Activated B cell treated with CpG ODN at 0.5 μM for 24 hours (primary cell): Measurements from ENCODE around the gene ZNF292. TPM values are rescaled to one million over a fixed set of nuclear protein-coding genes. Genes with fewer than 3 reads are reported as not detected.

ENCODE experiments used
- ATAC-seq: fragments of 200-7000 bp; cut with Tn5 transposase; one replicate; pipeline ENCODE4 v1.10.0; 2021; ENCODE audit warnings: low read depth, mild to moderate bottlenecking, moderate library complexity
- CTCF ChIA-PET: fragments of 350-600 bp; sonication (Branson Sonifier 250); formaldehyde crosslinking; loops from one replicate; lab custom pipeline; 2021; ENCODE audit warnings: antibody characterized with exemption; lab: Charles Lee
- POLR2A ChIA-PET: fragments of 350-600 bp; sonication (Branson Sonifier 250); formaldehyde crosslinking; loops from one replicate; lab custom pipeline; 2021; ENCODE audit warnings: antibody characterized with exemption; lab: Charles Lee
- DNase-seq: peaks from one replicate; pipeline ENCODE4 v3.0.0; 2022
- H3K27ac Mint-ChIP-seq: one replicate; pipeline ENCODE4 v1.8.0; 2020; ENCODE audit warnings: mixed read lengths
- H3K27me3 Mint-ChIP-seq: one replicate; pipeline ENCODE4 v1.8.0; 2021; ENCODE audit warnings: mixed read lengths
- H3K36me3 Mint-ChIP-seq: one replicate; pipeline ENCODE4 v1.8.0; 2021; ENCODE audit warnings: low read depth, mixed read lengths
- H3K4me1 Mint-ChIP-seq: one replicate; pipeline ENCODE4 v1.8.0; 2021; ENCODE audit warnings: mixed read lengths
- H3K4me3 Mint-ChIP-seq: one replicate; pipeline ENCODE4 v1.8.0; 2020; ENCODE audit warnings: mild to moderate bottlenecking, mixed read lengths
- H3K9me3 Mint-ChIP-seq: one replicate; pipeline ENCODE4 v1.8.0; 2020; ENCODE audit warnings: mixed read lengths
- intact Hi-C: fragments of 100-400 bp; cut with micrococcal nuclease; formaldehyde crosslinking; loops from one replicate; pipeline ENCODE4 v1.15.1; 2024
- total RNA-seq: library from RNA; stranded (reverse); gene quantifications from 2 replicates; pipeline ENCODE4 v1.2.3, GENCODE V29; 2022
- TF ChIP-seq, protein P1 (sequence below): fragments of 200-600 bp; IDR thresholded peaks from one replicate; pipeline ENCODE4 v1.8.0; 2022; ENCODE audit warnings: antibody characterized with exemption, mild to moderate bottlenecking

ZNF292 gene
- total RNA-seq, 1 donor from 2014 or later = 66.6 TPM

DNA sequence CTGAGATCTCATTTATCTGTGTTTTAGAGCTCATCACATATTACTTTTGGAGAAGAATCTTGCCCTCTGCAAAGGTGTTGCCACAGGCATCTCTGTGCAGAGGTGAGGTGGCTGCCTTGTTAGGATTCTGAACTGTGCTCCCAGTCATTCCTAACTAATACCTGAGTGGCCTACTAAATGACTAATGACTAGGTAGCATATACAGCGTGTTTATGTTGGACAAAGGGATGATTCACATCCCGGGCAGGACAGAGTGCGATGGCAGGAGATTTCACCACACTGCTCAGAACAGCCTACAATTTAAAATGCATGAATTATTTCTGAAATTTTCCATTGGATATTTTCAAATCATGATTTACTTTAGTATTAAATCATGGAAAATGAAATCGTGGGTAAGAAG lies 37.3 kb upstream of the ZNF292 start:
- Mint-ChIP-seq H3K27ac (no peak overlapping the region), H3K9me3 (peaks cover 2% of the 10 kb centered on the region), H3K27me3 (no peaks in the 10 kb centered on the region), H3K4me3 (no peak overlapping the region), H3K36me3 (no peaks in the 10 kb centered on the region), H3K4me1 (peaks cover 15% of the 10 kb centered on the region)
- ATAC-seq = no peak
- intact Hi-C loops = no loop called here
- DNase-seq = no peak
- TF ChIP-seq, protein P1, sequence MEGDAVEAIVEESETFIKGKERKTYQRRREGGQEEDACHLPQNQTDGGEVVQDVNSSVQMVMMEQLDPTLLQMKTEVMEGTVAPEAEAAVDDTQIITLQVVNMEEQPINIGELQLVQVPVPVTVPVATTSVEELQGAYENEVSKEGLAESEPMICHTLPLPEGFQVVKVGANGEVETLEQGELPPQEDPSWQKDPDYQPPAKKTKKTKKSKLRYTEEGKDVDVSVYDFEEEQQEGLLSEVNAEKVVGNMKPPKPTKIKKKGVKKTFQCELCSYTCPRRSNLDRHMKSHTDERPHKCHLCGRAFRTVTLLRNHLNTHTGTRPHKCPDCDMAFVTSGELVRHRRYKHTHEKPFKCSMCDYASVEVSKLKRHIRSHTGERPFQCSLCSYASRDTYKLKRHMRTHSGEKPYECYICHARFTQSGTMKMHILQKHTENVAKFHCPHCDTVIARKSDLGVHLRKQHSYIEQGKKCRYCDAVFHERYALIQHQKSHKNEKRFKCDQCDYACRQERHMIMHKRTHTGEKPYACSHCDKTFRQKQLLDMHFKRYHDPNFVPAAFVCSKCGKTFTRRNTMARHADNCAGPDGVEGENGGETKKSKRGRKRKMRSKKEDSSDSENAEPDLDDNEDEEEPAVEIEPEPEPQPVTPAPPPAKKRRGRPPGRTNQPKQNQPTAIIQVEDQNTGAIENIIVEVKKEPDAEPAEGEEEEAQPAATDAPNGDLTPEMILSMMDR = no peak
- POLR2A ChIA-PET = no interaction called here
- CTCF ChIA-PET = no interaction called here

DNA sequence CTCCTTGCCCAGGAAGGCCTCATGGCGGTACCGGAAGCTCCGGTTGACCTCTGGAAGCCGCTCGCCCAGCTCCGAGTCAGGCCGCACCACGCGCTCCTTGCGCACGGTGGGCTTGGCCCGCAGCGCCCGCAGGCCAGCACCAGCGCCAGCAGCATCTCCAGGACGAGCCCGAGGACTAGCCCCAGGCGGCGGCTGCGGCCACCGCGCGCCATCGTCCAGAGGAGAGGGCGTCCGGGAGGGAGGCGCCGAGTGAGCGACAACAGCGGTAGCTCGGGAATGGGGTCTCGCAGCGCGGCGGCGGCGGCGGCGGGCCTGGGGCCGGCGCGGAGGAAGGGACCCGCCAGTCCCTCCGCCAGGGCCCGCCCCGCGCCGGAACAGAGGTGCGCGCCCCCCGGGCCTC lies 32.9 kb upstream of the ZNF292 start:
- no peak for ATAC-seq
- ChIA-PET POLR2A (no interaction called here), CTCF (no interaction called here)
- Mint-ChIP-seq H3K9me3 (peaks cover 2% of the 10 kb centered on the region), H3K36me3 (no peaks in the 10 kb centered on the region), H3K4me3 (no peak overlapping the region), H3K27ac (no peak overlapping the region), H3K4me1 (no peaks in the 10 kb centered on the region), H3K27me3 (peaks cover 4% of the 10 kb centered on the region)
- TF ChIP-seq, protein P1 = no peak
- no peak for DNase-seq
- intact Hi-C loops = no loop called here

DNA sequence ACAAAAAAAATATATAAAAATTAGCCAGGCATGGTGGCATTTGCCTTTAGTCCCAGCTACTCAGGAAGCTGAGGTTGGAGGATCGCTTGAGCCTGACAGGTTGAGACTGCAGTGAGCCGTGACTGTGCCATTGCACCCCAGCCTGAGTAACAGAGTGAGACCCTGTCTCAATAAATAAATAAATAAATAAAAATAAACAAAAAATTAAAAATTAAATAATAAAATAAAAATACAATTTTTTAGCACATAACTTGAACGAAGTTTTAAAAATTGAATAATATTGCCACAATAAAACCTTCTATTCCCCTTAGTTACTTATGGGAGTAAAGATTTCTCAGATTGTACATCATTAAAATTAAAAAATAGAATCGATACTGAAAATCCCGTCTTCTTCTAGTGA lies 31.3 kb upstream of the ZNF292 start:
- Mint-ChIP-seq H3K27me3 (peaks cover 4% of the 10 kb centered on the region), H3K27ac (no peak overlapping the region), H3K9me3 (peaks cover 2% of the 10 kb centered on the region), H3K36me3 (no peaks in the 10 kb centered on the region), H3K4me3 (no peak overlapping the region), H3K4me1 (no peaks in the 10 kb centered on the region)
- ChIA-PET CTCF (interaction anchor here (0.6 kb wide), 1 partner anchor 439 kb away, joined by 3 read pairs; no protein-coding TSS in a partner anchor), POLR2A (no interaction called here)
- intact Hi-C loops = no loop called here
- TF ChIP-seq, protein P1 = no peak
- no peak for DNase-seq
- ATAC-seq = no peak

DNA sequence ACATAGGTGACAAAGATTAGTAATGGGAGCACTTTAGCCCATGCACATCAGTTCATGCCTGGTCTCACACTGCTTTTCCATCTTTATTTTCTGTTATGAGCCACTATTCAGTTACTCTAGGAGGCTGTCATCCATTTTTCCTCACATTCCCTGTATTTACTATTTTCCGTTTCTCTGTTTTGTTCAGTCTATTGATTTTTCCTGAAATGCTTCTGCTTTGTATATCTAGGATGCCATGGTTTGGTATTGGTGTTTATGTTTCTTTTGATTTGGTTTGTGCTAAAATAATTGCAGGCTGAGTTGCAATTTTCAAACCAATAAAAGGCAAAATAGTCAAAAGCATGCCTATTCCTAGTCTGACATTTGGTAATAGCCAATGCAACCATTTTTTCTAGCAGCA lies 28.9 kb upstream of the ZNF292 start:
- Mint-ChIP-seq H3K4me3 (no peak overlapping the region), H3K27me3 (peaks cover 4% of the 10 kb centered on the region), H3K9me3 (peaks cover 2% of the 10 kb centered on the region), H3K27ac (no peak overlapping the region), H3K36me3 (no peaks in the 10 kb centered on the region), H3K4me1 (no peaks in the 10 kb centered on the region)
- CTCF ChIA-PET = no interaction called here
- TF ChIP-seq, protein P1 = no peak
- intact Hi-C loops = no loop called here
- no peak for DNase-seq
- POLR2A ChIA-PET = no interaction called here
- no peak for ATAC-seq

DNA sequence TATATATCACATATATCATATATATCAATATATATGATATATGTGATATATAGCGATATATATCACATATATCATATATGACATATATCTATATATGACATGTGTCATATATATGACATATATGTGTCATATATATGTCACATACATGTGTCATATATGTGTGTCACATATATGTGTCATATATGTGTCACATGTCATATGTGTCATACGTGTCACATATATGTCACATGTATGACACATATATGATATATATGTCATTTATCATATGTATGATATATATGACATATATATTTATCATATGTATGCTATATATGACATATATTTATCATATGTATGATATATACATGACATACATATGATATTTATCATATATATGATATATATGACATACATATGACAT lies 27.6 kb upstream of the ZNF292 start:
- Mint-ChIP-seq H3K4me3 (no peak overlapping the region), H3K27me3 (peaks cover 4% of the 10 kb centered on the region), H3K36me3 (no peaks in the 10 kb centered on the region), H3K4me1 (no peaks in the 10 kb centered on the region), H3K27ac (no peak overlapping the region), H3K9me3 (peaks cover 2% of the 10 kb centered on the region)
- intact Hi-C loops = no loop called here
- no peak for DNase-seq
- POLR2A ChIA-PET = no interaction called here
- no peak for ATAC-seq
- CTCF ChIA-PET = no interaction called here
- TF ChIP-seq, protein P1 = no peak
